Esophagus squamous epithelium (tissue), 4 donors: ENCODE measurements around the gene DNAH3.
"Not testable (repeated sequence)": the region's sequence is repeated elsewhere in the genome, so short reads cannot be mapped to it uniquely, and the experiment has no call there.

Experiments
- POLR2A ChIP-seq, 4 donors: fragments of 450-650 bp; IDR thresholded peaks; one replicate each; pipeline ENCODE4 v1.6.1; 2017; ENCODE audit warnings: antibody characterized with exemption in 4 of 4, mild to moderate bottlenecking in 4 of 4, moderate library complexity in 3 of 4
- TF ChIP-seq, protein P1 (sequence below), 6 experiments: fragments of 450-650 bp in 4 of 6; fragments of 200-600 bp in 2 of 6; sonication (generic) in 2 of 6; IDR thresholded peaks; one replicate each; pipeline ENCODE4 v1.5.1; 2016 to 2019; ENCODE audit warnings: antibody characterized with exemption in 6 of 6, mild to moderate bottlenecking in 4 of 6, moderate library complexity in 4 of 6

DNA sequence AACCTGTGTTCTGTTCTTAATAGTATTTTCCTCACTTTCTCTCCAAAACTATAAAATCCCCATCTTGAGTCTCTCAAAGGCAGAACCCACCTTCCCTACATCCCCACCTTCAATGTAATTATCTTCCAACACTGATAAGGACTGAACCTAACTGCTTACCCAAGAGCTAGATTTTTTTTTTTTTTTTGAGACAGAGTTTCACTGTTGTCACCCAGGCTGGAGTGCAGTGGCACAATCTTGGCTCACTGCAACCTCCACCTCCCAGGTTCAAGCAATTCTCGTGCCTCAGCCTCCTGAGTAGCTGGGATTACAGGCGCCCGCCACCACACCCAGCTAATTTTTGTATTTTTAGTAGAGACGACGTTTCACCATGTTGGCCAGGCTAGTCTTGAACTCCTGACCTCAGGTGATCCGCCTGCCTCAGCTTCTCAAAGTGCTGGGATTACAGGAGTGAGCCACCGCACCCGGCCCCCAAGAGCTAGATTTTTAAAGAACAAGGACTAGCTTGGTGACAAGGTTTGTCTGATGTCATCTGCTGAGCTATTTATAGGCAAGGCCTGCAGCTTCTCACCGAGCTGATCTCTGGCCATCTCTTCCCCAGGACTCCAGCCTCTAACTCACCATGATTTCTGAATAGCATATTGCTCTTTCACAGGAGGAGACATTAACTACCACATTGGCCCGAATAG, 220.8 kb downstream of the DNAH3 start:
- TF ChIP-seq, protein P1, sequence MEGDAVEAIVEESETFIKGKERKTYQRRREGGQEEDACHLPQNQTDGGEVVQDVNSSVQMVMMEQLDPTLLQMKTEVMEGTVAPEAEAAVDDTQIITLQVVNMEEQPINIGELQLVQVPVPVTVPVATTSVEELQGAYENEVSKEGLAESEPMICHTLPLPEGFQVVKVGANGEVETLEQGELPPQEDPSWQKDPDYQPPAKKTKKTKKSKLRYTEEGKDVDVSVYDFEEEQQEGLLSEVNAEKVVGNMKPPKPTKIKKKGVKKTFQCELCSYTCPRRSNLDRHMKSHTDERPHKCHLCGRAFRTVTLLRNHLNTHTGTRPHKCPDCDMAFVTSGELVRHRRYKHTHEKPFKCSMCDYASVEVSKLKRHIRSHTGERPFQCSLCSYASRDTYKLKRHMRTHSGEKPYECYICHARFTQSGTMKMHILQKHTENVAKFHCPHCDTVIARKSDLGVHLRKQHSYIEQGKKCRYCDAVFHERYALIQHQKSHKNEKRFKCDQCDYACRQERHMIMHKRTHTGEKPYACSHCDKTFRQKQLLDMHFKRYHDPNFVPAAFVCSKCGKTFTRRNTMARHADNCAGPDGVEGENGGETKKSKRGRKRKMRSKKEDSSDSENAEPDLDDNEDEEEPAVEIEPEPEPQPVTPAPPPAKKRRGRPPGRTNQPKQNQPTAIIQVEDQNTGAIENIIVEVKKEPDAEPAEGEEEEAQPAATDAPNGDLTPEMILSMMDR (IDR thresholded peaks at IDR 0.05) = not testable (repeated sequence)
- not testable (repeated sequence) for TF ChIP-seq POLR2A (IDR thresholded peaks at IDR 0.05)
